HEK293 (cell line): ENCODE results near the gene GART.

Experiments
- CTCF ChIP-seq: fragments of 450-650 bp; formaldehyde crosslinking; IDR thresholded peaks from 2 replicates; pipeline ENCODE4 v1.5.1; 2016; ENCODE audit warnings: missing biosample characterization, missing genetic modification characterization
- KLF8 ChIP-seq: fragments of 450-650 bp; formaldehyde crosslinking; IDR thresholded peaks from 2 replicates; pipeline ENCODE4 v1.5.1; 2016; ENCODE audit warnings: missing biosample characterization, missing genetic modification characterization
- TCF7L2 ChIP-seq: IDR thresholded peaks from 2 replicates; pipeline ENCODE4 v1.6.1; 2011; ENCODE audit warnings: low read depth, mild to moderate bottlenecking, inconsistent platforms, low read length, moderate library complexity, borderline replicate concordance
- ZBTB10 ChIP-seq: fragments of 450-650 bp; formaldehyde crosslinking; IDR thresholded peaks from 2 replicates; pipeline ENCODE4 v1.5.1; 2016; ENCODE audit warnings: missing biosample characterization, missing genetic modification characterization
- ZBTB21 ChIP-seq: fragments of 450-650 bp; formaldehyde crosslinking; IDR thresholded peaks from 2 replicates; pipeline ENCODE4 v1.5.1; 2017; ENCODE audit warnings: missing biosample characterization, missing genetic modification characterization
- ZBTB8A ChIP-seq: fragments of 450-650 bp; formaldehyde crosslinking; IDR thresholded peaks from 2 replicates; pipeline ENCODE4 v1.5.1; 2016; ENCODE audit warnings: missing biosample characterization, missing genetic modification characterization
- ZFP37 ChIP-seq: fragments of 450-650 bp; formaldehyde crosslinking; IDR thresholded peaks from 2 replicates; pipeline ENCODE4 v1.5.1; 2016; ENCODE audit warnings: missing biosample characterization, missing genetic modification characterization
- ZNF114 ChIP-seq: fragments of 450-650 bp; formaldehyde crosslinking; IDR thresholded peaks from 2 replicates; pipeline ENCODE4 v1.5.0; 2017; ENCODE audit warnings: missing biosample characterization, missing genetic modification characterization
- ZNF138 ChIP-seq: fragments of 450-650 bp; formaldehyde crosslinking; IDR thresholded peaks from 2 replicates; pipeline ENCODE4 v1.5.1; 2016; ENCODE audit warnings: missing biosample characterization, missing genetic modification characterization, borderline replicate concordance
- ZNF23 ChIP-seq: fragments of 450-650 bp; formaldehyde crosslinking; IDR thresholded peaks from 2 replicates; pipeline ENCODE4 v1.5.1; 2016; ENCODE audit warnings: missing biosample characterization, missing genetic modification characterization, borderline replicate concordance
- ZNF37A ChIP-seq: fragments of 450-650 bp; IDR thresholded peaks from 2 replicates; pipeline ENCODE4 v1.5.1; 2018; ENCODE audit warnings: missing biosample characterization, missing genetic modification characterization
- ZNF433 ChIP-seq: fragments of 450-650 bp; formaldehyde crosslinking; IDR thresholded peaks from 2 replicates; pipeline ENCODE4 v1.5.1; 2016; ENCODE audit warnings: missing biosample characterization, missing genetic modification characterization, low read depth
- ZNF558 ChIP-seq: fragments of 450-650 bp; formaldehyde crosslinking; IDR thresholded peaks from 2 replicates; pipeline ENCODE4 v1.5.1; 2016; ENCODE audit warnings: missing biosample characterization, missing genetic modification characterization
- ZNF747 ChIP-seq: fragments of 450-650 bp; formaldehyde crosslinking; IDR thresholded peaks from 2 replicates; pipeline ENCODE4 v1.5.1; 2016; ENCODE audit warnings: missing biosample characterization, missing genetic modification characterization
- TF ChIP-seq, protein P1 (sequence below): fragments of 450-650 bp; formaldehyde crosslinking; IDR thresholded peaks from 2 replicates; pipeline ENCODE4 v1.5.1; 2016; ENCODE audit warnings: missing biosample characterization, missing genetic modification characterization, borderline replicate concordance
- TF ChIP-seq, protein P2 (sequence below): fragments of 450-650 bp; formaldehyde crosslinking; IDR thresholded peaks from 2 replicates; pipeline ENCODE4 v1.5.1; 2016; ENCODE audit warnings: missing biosample characterization, missing genetic modification characterization
- TF ChIP-seq, protein P3 (sequence below): sonication (generic); formaldehyde crosslinking; IDR thresholded peaks from 2 replicates; pipeline ENCODE4 v1.8.1; 2022; ENCODE audit warnings: mild to moderate bottlenecking, moderate library complexity, missing genetic modification reagents
- TF ChIP-seq, protein P4 (sequence below): fragments of 450-650 bp; formaldehyde crosslinking; IDR thresholded peaks from 2 replicates; pipeline ENCODE4 v1.5.1; 2016; ENCODE audit warnings: missing biosample characterization, missing genetic modification characterization
- TF ChIP-seq, protein P5 (sequence below): fragments of 450-650 bp; formaldehyde crosslinking; IDR thresholded peaks from 2 replicates; pipeline ENCODE4 v1.5.1; 2016; ENCODE audit warnings: missing biosample characterization, missing genetic modification characterization
- TF ChIP-seq, protein P6 (sequence below): fragments of 450-650 bp; formaldehyde crosslinking; IDR thresholded peaks from 2 replicates; pipeline ENCODE4 v1.5.1; 2017; ENCODE audit warnings: missing biosample characterization, mild to moderate bottlenecking, missing genetic modification characterization, moderate library complexity

GART gene

GRCh38 chr21:33587792-33588484, 46.0 kb upstream of the GART start (continued):
- TF ChIP-seq, protein P1, sequence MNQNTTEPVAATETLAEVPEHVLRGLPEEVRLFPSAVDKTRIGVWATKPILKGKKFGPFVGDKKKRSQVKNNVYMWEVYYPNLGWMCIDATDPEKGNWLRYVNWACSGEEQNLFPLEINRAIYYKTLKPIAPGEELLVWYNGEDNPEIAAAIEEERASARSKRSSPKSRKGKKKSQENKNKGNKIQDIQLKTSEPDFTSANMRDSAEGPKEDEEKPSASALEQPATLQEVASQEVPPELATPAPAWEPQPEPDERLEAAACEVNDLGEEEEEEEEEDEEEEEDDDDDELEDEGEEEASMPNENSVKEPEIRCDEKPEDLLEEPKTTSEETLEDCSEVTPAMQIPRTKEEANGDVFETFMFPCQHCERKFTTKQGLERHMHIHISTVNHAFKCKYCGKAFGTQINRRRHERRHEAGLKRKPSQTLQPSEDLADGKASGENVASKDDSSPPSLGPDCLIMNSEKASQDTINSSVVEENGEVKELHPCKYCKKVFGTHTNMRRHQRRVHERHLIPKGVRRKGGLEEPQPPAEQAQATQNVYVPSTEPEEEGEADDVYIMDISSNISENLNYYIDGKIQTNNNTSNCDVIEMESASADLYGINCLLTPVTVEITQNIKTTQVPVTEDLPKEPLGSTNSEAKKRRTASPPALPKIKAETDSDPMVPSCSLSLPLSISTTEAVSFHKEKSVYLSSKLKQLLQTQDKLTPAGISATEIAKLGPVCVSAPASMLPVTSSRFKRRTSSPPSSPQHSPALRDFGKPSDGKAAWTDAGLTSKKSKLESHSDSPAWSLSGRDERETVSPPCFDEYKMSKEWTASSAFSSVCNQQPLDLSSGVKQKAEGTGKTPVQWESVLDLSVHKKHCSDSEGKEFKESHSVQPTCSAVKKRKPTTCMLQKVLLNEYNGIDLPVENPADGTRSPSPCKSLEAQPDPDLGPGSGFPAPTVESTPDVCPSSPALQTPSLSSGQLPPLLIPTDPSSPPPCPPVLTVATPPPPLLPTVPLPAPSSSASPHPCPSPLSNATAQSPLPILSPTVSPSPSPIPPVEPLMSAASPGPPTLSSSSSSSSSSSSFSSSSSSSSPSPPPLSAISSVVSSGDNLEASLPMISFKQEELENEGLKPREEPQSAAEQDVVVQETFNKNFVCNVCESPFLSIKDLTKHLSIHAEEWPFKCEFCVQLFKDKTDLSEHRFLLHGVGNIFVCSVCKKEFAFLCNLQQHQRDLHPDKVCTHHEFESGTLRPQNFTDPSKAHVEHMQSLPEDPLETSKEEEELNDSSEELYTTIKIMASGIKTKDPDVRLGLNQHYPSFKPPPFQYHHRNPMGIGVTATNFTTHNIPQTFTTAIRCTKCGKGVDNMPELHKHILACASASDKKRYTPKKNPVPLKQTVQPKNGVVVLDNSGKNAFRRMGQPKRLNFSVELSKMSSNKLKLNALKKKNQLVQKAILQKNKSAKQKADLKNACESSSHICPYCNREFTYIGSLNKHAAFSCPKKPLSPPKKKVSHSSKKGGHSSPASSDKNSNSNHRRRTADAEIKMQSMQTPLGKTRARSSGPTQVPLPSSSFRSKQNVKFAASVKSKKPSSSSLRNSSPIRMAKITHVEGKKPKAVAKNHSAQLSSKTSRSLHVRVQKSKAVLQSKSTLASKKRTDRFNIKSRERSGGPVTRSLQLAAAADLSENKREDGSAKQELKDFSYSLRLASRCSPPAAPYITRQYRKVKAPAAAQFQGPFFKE (tag by site-specific recombination): no peak
- peak; percentile 40; the same call in 1 of the 2 replicates for TF ChIP-seq ZBTB10 (tag by site-specific recombination)
- TF ChIP-seq, protein P2, sequence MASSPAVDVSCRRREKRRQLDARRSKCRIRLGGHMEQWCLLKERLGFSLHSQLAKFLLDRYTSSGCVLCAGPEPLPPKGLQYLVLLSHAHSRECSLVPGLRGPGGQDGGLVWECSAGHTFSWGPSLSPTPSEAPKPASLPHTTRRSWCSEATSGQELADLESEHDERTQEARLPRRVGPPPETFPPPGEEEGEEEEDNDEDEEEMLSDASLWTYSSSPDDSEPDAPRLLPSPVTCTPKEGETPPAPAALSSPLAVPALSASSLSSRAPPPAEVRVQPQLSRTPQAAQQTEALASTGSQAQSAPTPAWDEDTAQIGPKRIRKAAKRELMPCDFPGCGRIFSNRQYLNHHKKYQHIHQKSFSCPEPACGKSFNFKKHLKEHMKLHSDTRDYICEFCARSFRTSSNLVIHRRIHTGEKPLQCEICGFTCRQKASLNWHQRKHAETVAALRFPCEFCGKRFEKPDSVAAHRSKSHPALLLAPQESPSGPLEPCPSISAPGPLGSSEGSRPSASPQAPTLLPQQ (tag by site-specific recombination): no peak; the same call in 1 of the 2 replicates
- peak; percentile 50; the same call in 1 of the 2 replicates for TF ChIP-seq ZBTB8A
- no peak for TF ChIP-seq KLF8 (tag by site-specific recombination)
- TF ChIP-seq, protein P3, sequence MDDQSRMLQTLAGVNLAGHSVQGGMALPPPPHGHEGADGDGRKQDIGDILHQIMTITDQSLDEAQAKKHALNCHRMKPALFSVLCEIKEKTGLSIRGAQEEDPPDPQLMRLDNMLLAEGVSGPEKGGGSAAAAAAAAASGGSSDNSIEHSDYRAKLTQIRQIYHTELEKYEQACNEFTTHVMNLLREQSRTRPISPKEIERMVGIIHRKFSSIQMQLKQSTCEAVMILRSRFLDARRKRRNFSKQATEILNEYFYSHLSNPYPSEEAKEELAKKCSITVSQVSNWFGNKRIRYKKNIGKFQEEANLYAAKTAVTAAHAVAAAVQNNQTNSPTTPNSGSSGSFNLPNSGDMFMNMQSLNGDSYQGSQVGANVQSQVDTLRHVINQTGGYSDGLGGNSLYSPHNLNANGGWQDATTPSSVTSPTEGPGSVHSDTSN (CRISPR knock-in tag): 0 out of 2 replicates have a peak, but pooled peaks have one; percentile 41
- TF ChIP-seq TCF7L2: no peak
- no peak for TF ChIP-seq ZFP37 (tag by site-specific recombination)
- TF ChIP-seq ZNF747 (tag by site-specific recombination): no peak
- TF ChIP-seq ZNF138 (tag by site-specific recombination): no peak
- TF ChIP-seq, protein P4, sequence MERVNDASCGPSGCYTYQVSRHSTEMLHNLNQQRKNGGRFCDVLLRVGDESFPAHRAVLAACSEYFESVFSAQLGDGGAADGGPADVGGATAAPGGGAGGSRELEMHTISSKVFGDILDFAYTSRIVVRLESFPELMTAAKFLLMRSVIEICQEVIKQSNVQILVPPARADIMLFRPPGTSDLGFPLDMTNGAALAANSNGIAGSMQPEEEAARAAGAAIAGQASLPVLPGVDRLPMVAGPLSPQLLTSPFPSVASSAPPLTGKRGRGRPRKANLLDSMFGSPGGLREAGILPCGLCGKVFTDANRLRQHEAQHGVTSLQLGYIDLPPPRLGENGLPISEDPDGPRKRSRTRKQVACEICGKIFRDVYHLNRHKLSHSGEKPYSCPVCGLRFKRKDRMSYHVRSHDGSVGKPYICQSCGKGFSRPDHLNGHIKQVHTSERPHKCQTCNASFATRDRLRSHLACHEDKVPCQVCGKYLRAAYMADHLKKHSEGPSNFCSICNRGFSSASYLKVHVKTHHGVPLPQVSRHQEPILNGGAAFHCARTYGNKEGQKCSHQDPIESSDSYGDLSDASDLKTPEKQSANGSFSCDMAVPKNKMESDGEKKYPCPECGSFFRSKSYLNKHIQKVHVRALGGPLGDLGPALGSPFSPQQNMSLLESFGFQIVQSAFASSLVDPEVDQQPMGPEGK (tag by site-specific recombination): peak; percentile 43; the same call in 1 of the 2 replicates
- no peak for TF ChIP-seq ZNF114
- no peak for TF ChIP-seq ZNF433 (tag by site-specific recombination)
- no peak for TF ChIP-seq ZNF37A (tag by site-specific recombination)
- TF ChIP-seq, protein P5, sequence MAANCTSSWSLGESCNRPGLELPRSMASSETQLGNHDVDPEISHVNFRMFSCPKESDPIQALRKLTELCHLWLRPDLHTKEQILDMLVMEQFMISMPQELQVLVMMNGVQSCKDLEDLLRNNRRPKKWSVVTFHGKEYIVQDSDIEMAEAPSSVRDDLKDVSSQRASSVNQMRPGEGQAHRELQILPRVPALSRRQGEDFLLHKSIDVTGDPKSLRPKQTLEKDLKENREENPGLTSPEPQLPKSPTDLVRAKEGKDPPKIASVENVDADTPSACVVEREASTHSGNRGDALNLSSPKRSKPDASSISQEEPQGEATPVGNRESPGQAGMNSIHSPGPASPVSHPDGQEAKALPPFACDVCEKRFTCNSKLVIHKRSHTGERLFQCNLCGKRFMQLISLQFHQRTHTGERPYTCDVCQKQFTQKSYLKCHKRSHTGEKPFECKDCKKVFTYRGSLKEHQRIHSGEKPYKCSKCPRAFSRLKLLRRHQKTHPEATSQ (tag by site-specific recombination): no peak
- no peak for TF ChIP-seq ZBTB21
- no peak for TF ChIP-seq ZNF558 (tag by site-specific recombination)
- no peak for TF ChIP-seq ZNF23 (tag by site-specific recombination)
- no peak for TF ChIP-seq CTCF (tag by site-specific recombination)
- TF ChIP-seq, protein P6, sequence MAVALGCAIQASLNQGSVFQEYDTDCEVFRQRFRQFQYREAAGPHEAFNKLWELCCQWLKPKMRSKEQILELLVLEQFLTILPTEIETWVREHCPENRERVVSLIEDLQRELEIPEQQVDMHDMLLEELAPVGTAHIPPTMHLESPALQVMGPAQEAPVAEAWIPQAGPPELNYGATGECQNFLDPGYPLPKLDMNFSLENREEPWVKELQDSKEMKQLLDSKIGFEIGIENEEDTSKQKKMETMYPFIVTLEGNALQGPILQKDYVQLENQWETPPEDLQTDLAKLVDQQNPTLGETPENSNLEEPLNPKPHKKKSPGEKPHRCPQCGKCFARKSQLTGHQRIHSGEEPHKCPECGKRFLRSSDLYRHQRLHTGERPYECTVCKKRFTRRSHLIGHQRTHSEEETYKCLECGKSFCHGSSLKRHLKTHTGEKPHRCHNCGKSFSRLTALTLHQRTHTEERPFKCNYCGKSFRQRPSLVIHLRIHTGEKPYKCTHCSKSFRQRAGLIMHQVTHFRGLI: no peak
